Mesodermal cell (in vitro differentiated cells): ENCODE data around the gene TMEM178B.
"Not testable (repeated sequence)": the region's sequence is repeated elsewhere in the genome, so short reads cannot be mapped to it uniquely, and the experiment has no call there.

Experiments
- H3K27ac ChIP-seq: 2 replicates; pipeline ENCODE4 v1.7.0; 2013; ENCODE audit warnings: mild to moderate bottlenecking, low read depth, low read length, moderate library complexity; ENCODE audit not compliant: severe bottlenecking
- H3K36me3 ChIP-seq: 2 replicates; pipeline ENCODE4 v1.7.1; 2013; ENCODE audit warnings: mild to moderate bottlenecking, low read length, moderate library complexity; ENCODE audit not compliant: control insufficient read depth, insufficient read depth
- H3K4me1 ChIP-seq: one replicate; pipeline ENCODE4 v1.7.1; 2013; ENCODE audit warnings: mild to moderate bottlenecking, low read length; ENCODE audit not compliant: insufficient read depth, control insufficient read depth, poor library complexity, severe bottlenecking
- H3K4me3 ChIP-seq: 2 replicates; pipeline ENCODE4 v1.7.0; 2013; ENCODE audit warnings: low read length, control low read depth, mild to moderate bottlenecking; ENCODE audit not compliant: insufficient read depth, poor library complexity, severe bottlenecking; ENCODE audit errors: extremely low read depth
- H3K9me3 ChIP-seq: 2 replicates; pipeline ENCODE4 v1.7.1; 2013; ENCODE audit warnings: mild to moderate bottlenecking, low read length, moderate library complexity; ENCODE audit not compliant: control insufficient read depth
- WGBS, 2 experiments: methylation state at CpG; one replicate each; pipeline ENCODE4 v1.1.5; 2013; ENCODE audit warnings: missing lambda C conversion rate in 2 of 2; ENCODE audit not compliant: insufficient coverage in 2 of 2; 5-methylcytosine and 5-hydroxymethylcytosine counted together

TMEM178B gene

GRCh38 chr7:141074997-141075396 lies 1.1 kb downstream of the TMEM178B start:
- Histone ChIP-seq H3K4me3 (peak overlapping the region; percentile 41), H3K4me1 (peaks cover 14% of the 10 kb centered on the region), H3K36me3 (no peaks in the 10 kb centered on the region), H3K9me3 (no peaks in the 10 kb centered on the region), H3K27ac (no peak overlapping the region)
- 0 to 33% methylated on average over 1 to 3 of the region's 4 CpGs for WGBS, 2 experiments

GRCh38 chr7:141076377-141076776 lies 2.5 kb downstream of the TMEM178B start:
- no peaks in the 10 kb centered on the region for H3K9me3 ChIP-seq
- H3K27ac ChIP-seq = no peak overlapping the region
- no peaks in the 10 kb centered on the region for H3K36me3 ChIP-seq
- peaks cover 12% of the 10 kb centered on the region for H3K4me1 ChIP-seq
- WGBS, 2 experiments = 24 to 44% methylated on average over 3 of the region's 3 CpGs
- no peak overlapping the region for H3K4me3 ChIP-seq

DNA sequence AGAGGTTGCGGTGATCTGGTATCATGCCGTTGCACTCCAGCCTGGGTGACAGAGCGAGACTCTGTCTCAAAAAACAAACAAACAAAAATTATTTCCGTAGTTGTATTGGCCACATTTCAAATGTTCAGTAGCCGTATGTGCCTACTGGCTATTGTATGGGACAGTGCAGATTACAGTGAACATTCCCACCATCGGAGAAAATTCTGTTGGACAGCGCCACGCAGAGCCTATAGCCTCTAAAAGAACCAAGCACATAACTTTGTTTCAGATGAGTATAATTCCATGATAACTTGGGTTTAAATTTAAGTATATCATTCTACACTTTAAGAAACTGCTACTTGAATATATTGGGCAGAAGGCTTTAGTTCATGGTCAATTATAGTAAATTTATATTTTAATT lies 5.4 kb downstream of the TMEM178B start:
- no peaks in the 10 kb centered on the region for H3K4me1 ChIP-seq
- WGBS, 2 experiments = 84 to 95% methylated on average over 3 to 6 of the region's 8 CpGs
- no peaks in the 10 kb centered on the region for H3K36me3 ChIP-seq
- H3K9me3 ChIP-seq = no peaks in the 10 kb centered on the region
- no peak overlapping the region for H3K27ac ChIP-seq
- no peak overlapping the region for H3K4me3 ChIP-seq

GRCh38 chr7:141089490-141089889 lies 15.6 kb downstream of the TMEM178B start:
- not testable (repeated sequence) for H3K4me3 ChIP-seq, H3K9me3 ChIP-seq, H3K36me3 ChIP-seq, H3K27ac ChIP-seq, H3K4me1 ChIP-seq
- no CpG with 5 or more reads among the region's 2 CpGs for WGBS, 2 experiments

GRCh38 chr7:141094336-141095070 lies 20.6 kb downstream of the TMEM178B start:
- Histone ChIP-seq H3K27ac (no peak overlapping the region), H3K4me3 (no peak overlapping the region), H3K9me3 (no peaks in the 10 kb centered on the region), H3K36me3 (no peaks in the 10 kb centered on the region), H3K4me1 (no peaks in the 10 kb centered on the region)
- no CpG with 5 or more reads among the region's 3 CpGs for WGBS, 2 experiments

- H3K9me3 ChIP-seq = no peaks in the 10 kb centered on the region
- no peaks in the 10 kb centered on the region for H3K4me1 ChIP-seq
- H3K4me3 ChIP-seq = no peak overlapping the region
- no peak overlapping the region for H3K27ac ChIP-seq
- no peaks in the 10 kb centered on the region for H3K36me3 ChIP-seq
- 76 to 80% methylated on average over 2 to 4 of the region's 4 CpGs for WGBS, 2 experiments
These were observed 23.6 kb downstream of the TMEM178B start for GRCh38 chr7:141097430-141097829.

GRCh38 chr7:141102436-141102835 lies 28.6 kb downstream of the TMEM178B start:
- Histone ChIP-seq H3K4me3 (no peak overlapping the region), H3K36me3 (no peaks in the 10 kb centered on the region), H3K9me3 (no peaks in the 10 kb centered on the region), H3K27ac (no peak overlapping the region), H3K4me1 (no peaks in the 10 kb centered on the region)
- WGBS, 2 experiments = 100% methylated on average over 1 of the region's 2 CpGs; no CpG with 5 or more reads in 1 of the 2 experiments

- Histone ChIP-seq H3K9me3 (no peaks in the 10 kb centered on the region), H3K4me1 (no peaks in the 10 kb centered on the region), H3K4me3 (no peak overlapping the region), H3K36me3 (no peaks in the 10 kb centered on the region), H3K27ac (no peak overlapping the region)
- WGBS, 2 experiments = 63 to 75% methylated on average over 2 to 3 of the region's 4 CpGs
These were observed 30.1 kb downstream of the TMEM178B start for GRCh38 chr7:141103847-141104429.

DNA sequence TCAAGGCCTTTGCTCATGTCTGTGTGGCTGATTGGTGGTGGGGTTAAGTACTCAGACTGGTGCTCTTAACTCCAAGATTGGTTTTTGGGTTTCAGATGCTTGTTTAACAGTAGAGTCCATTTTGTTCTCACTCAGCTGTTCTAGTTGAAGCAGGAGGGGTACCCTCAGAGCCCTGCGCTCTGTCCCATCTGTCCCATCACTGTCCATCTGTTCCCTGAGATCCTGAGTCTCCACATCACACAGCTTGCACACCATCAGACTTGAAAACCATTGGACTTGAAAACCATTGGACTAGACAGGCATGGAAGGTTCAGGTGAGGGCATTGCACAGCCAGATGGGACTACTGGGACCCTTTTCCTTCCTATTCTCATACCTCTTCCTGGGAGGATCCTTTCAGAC lies 39.3 kb downstream of the TMEM178B start:
- 80% methylated on average over 1 of the region's 1 CpG; no CpG with 5 or more reads in 1 of the 2 experiments for WGBS, 2 experiments
- H3K4me3 ChIP-seq = no peak overlapping the region
- no peaks in the 10 kb centered on the region for H3K36me3 ChIP-seq
- no peak overlapping the region for H3K27ac ChIP-seq
- H3K9me3 ChIP-seq = no peaks in the 10 kb centered on the region
- no peaks in the 10 kb centered on the region for H3K4me1 ChIP-seq

DNA sequence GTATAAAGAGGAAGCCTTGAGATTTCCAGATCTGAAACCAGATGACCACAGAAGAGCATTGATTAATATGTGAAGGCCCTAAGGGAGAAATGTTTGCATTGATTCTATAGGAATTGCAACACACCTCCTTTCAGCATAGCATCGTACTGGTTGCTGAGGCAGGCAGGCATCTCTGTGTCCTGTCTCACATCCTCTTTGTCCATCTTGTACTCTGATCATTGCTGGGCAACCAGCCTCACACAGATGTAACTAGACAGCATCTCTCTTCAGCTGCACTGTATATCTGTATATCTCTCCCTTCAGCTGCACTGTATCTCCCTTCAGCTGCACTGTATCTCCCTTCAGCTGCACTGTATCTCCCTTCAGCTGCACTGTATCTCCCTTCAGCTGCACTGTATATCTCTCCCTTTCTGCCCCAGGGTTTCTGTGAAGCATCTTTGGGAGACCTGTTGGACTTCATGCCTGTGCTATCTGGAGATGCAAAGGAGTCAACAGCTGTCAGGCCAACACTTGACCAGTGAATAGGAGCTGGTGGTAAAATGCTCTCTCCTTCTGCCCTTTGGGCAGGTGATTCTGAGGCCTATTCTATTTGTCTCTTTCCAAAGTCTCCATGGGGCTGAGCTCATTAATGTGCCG lies 40.3 kb downstream of the TMEM178B start:
- H3K4me1 ChIP-seq = no peaks in the 10 kb centered on the region
- H3K36me3 ChIP-seq = no peaks in the 10 kb centered on the region
- no peaks in the 10 kb centered on the region for H3K9me3 ChIP-seq
- H3K27ac ChIP-seq = no peak overlapping the region
- 84 to 92% methylated on average over 2 of the region's 2 CpGs for WGBS, 2 experiments
- no peak overlapping the region for H3K4me3 ChIP-seq

DNA sequence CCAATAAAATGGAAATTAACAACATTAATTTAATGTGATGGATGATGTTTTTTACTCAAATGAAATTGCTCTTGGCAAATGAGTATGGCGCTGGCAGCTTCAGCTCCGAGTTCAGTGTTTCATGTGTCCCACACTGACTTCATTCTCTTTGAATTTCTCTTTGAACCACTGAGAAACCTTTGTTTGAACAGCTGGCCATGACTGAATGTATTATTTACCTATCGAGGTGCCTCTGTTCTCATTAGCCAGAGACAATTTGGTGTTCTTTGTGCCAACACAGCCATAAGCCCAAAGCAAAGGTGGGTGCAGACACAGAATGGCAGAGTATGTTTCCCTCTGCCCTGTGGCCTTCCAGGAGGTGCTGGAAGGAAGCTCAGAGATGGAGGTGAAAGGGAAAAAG lies 42.1 kb downstream of the TMEM178B start:
- Histone ChIP-seq H3K9me3 (no peaks in the 10 kb centered on the region), H3K27ac (no peak overlapping the region), H3K4me3 (no peak overlapping the region), H3K36me3 (no peaks in the 10 kb centered on the region), H3K4me1 (no peaks in the 10 kb centered on the region)
- WGBS, 2 experiments = 75 to 85% methylated on average over 3 of the region's 3 CpGs
